Measurements from ENCODE around the gene RETREG3. TPM values are rescaled to one million over a fixed set of nuclear protein-coding genes. Genes with fewer than 3 reads are reported as not detected.
A peak's percentile ranks its signal among the peaks of the same experiment; 100 is the strongest.
"Not testable (repeated sequence)": the region's sequence is repeated elsewhere in the genome, so short reads cannot be mapped to it uniquely, and the experiment has no call there.

RETREG3 gene
- total and polyA plus RNA-seq, 9 of the 15 experiments (the other 6 are each of a cell fraction or from before 2014, with no cell fraction given): 4.1 to 39.0 (median 16.9) TPM

- H3K36me3 ChIP-seq (ENCODE audit: control insufficient read depth, insufficient read depth, low read length): peaks cover 15% of the 10 kb centered on the region; the same call in 1 of the 3 replicates
- no peaks in the 10 kb centered on the region for H3K79me2 ChIP-seq (ENCODE audit: control insufficient read depth, insufficient read depth, low read length)
- no peak overlapping the region for H3K4me3 ChIP-seq
- in situ Hi-C loops (cut with MboI): no loop called here
- H2AFZ ChIP-seq (ENCODE audit: low read depth, low read length): no peak overlapping the region
- peak in 1 of 4 experiments; percentile 1 for DNase-seq (ENCODE audit: extremely low read depth in 1 of 4, low spot score in 3 of 4)
- no peaks in the 10 kb centered on the region for H4K20me1 ChIP-seq (replicated peaks; ENCODE audit: control insufficient read depth, insufficient read depth, low read length)
- 90% methylated on average over 16 of the region's 23 CpGs for WGBS (ENCODE audit: insufficient coverage, low coverage, missing lambda C conversion rate)
- H3K9ac ChIP-seq (ENCODE audit: insufficient read depth in 1 of 2, low read depth in 2 of 2, low read length in 2 of 2): peak overlapping the region in 1 of 2 experiments; percentile 45; a peak in 1 of 4 replicates
- intact Hi-C loops (cut with micrococcal nuclease): no loop called here
- H3K27ac ChIP-seq (ENCODE audit: extremely low read depth, low read depth, low read length): no peak overlapping the region
- peaks cover 0 to 31% of the 10 kb centered on the region in 2 experiments; a peak in 3 of 5 replicates for H3K4me1 ChIP-seq (replicated peaks in 1 of 2; ENCODE audit: control insufficient read depth in 2 of 2, insufficient read depth in 2 of 2, low read length in 2 of 2)
- no peaks in the 10 kb centered on the region for H3K9me3 ChIP-seq (replicated peaks; ENCODE audit: control insufficient read depth, insufficient read depth, low read depth, low read length)
- ChIA-PET POLR2A (interaction anchor here (2.4 kb wide), 1 partner anchor 11 kb away, joined by 10 read pairs; the partner anchor contains the start of gene NAGLU), CTCF (ENCODE audit: low intra/inter-chr PET ratio) (no interaction called here)
- TF ChIP-seq HLTF (IDR thresholded peaks at IDR 0.05) (no peak), POLR2G (IDR thresholded peaks at IDR 0.05; ENCODE audit: low read depth, low read length) (peak; percentile 53), RBM22 (IDR thresholded peaks at IDR 0.05; ENCODE audit: low read depth, low read length, poor library complexity, severe bottlenecking) (peak; percentile 14)
- no peak overlapping the region for H3K4me2 ChIP-seq (ENCODE audit: insufficient read depth, low read length)
- no peaks in the 10 kb centered on the region for H3K27me3 ChIP-seq (ENCODE audit: control insufficient read depth in 2 of 2, insufficient read depth in 2 of 2, low read length in 2 of 2)
- BruUV-seq (replicated peaks): no TSS peak
- no peaks in the 10 kb centered on the region for H3K9me1 ChIP-seq (ENCODE audit: control insufficient read depth, insufficient read depth, low read length)
- no peak for FAIRE-seq
- ATAC-seq: 0 out of 3 replicates have a peak, but pooled peaks have one; percentile 6
These were observed 62.1 kb downstream of the RETREG3 start for GRCh38 chr17:42547001-42547461.

DNA sequence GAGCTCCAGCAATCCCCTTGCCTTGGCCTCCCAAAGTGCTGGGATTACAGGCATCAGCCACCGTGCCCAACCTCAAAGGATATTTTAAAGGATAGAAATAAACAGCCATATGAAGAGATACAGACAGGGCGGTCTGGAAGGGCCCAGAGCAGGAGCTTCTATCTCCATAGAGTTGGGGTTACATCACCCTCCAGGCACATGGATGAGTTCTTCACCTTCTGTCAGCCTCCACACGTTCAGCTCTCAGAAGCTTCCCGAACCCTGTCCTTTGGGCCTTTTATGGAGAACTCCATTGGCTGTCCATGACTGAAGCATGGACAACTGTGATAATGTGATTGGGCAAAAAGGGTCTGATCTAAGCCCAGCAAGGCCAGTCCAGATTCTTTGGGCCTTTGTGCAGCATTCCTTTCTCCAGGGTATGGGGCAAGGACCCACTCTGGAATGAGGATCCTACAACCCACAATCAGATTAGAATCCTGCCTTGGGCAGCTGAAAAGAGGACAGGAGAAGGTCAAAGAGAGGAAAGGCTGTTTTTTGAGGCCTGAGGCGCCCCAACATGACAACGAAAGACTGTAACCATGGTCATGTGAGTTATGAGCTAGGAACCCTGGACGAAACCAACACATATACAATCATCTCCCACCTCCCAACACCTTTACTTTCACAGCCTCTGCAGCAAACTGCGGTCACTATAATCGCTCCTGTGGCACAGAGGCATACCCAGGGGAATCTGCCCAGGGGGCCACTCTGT is 63.2 kb downstream of the RETREG3 start:
- in situ Hi-C loops (cut with MboI); H4K20me1 ChIP-seq (replicated peaks; ENCODE audit: control insufficient read depth, insufficient read depth, low read length); H3K27me3 ChIP-seq (ENCODE audit: control insufficient read depth in 2 of 2, insufficient read depth in 2 of 2, low read length in 2 of 2); H3K9me1 ChIP-seq (ENCODE audit: control insufficient read depth, insufficient read depth, low read length); H3K9ac ChIP-seq (ENCODE audit: insufficient read depth in 1 of 2, low read depth in 2 of 2, low read length in 2 of 2); H3K27ac ChIP-seq (ENCODE audit: extremely low read depth, low read depth, low read length); H3K4me2 ChIP-seq (ENCODE audit: insufficient read depth, low read length); DNase-seq (ENCODE audit: extremely low read depth in 1 of 4, low spot score in 3 of 4); H3K9me3 ChIP-seq (replicated peaks; ENCODE audit: control insufficient read depth, insufficient read depth, low read depth, low read length); H3K4me3 ChIP-seq; CTCF ChIA-PET (ENCODE audit: low intra/inter-chr PET ratio); BruUV-seq (replicated peaks); H2AFZ ChIP-seq (ENCODE audit: low read depth, low read length); H3K79me2 ChIP-seq (ENCODE audit: control insufficient read depth, insufficient read depth, low read length); intact Hi-C loops (cut with micrococcal nuclease): not testable (repeated sequence)
- POLR2A ChIA-PET: interaction anchor here (2.4 kb wide), 1 partner anchor 10 kb away, joined by 10 read pairs; the partner anchor contains the start of gene NAGLU
- ATAC-seq (peak; percentile 19; the same call in 2 of the 3 replicates), FAIRE-seq (peak; percentile 80)
- Histone ChIP-seq H3K36me3 (ENCODE audit: control insufficient read depth, insufficient read depth, low read length) (peaks cover 22% of the 10 kb centered on the region; the same call in 2 of the 3 replicates), H3K4me1 (replicated peaks in 1 of 2; ENCODE audit: control insufficient read depth in 2 of 2, insufficient read depth in 2 of 2, low read length in 2 of 2) (peaks cover 7 to 33% of the 10 kb centered on the region in 2 experiments; a peak in 4 of 5 replicates)
- WGBS (ENCODE audit: insufficient coverage, low coverage, missing lambda C conversion rate): 71% methylated on average over 7 of the region's 9 CpGs
